ENCODE results near the gene SPI1.

- no peak for TF ChIP-seq CTCF (IDR thresholded peaks at IDR 0.05; ENCODE audit: low read depth, low read length, poor library complexity, severe bottlenecking)
- no peak for TF ChIP-seq EZH2phosphoT487 (IDR thresholded peaks at IDR 0.05; ENCODE audit: borderline replicate concordance, low read length)
Observed at GRCh38 chr11:47415949-47416472, 37.7 kb upstream of the SPI1 start.

Data from DOHH2 (cell line).